ENCODE results near the gene DRC1.

- TF ChIP-seq POLR2A (IDR thresholded peaks at IDR 0.05) (no peak), CTCF (IDR thresholded peaks at IDR 0.05) (no peak), POLR2AphosphoS5 (IDR thresholded peaks at IDR 0.05) (no peak)
Observed at GRCh38 chr2:26442301-26442700, 40.6 kb downstream of the DRC1 start.
